Spleen (tissue), 11 donors: ENCODE measurements around the gene FILIP1L. TPM values are rescaled to one million over a fixed set of nuclear protein-coding genes. Genes with fewer than 3 reads are reported as not detected.
"Not testable (repeated sequence)": the region's sequence is repeated elsewhere in the genome, so short reads cannot be mapped to it uniquely, and the experiment has no call there.

Experiments used
- DNase-seq: peaks from one replicate; pipeline ENCODE4 v3.0.0-alpha.2; 2020
- H3K27ac ChIP-seq, 8 donors: fragments of 200-600 bp; sonication (generic) in 7 of 8; 1 replicate in 4 of 8; 2 replicates in 4 of 8; pipeline versions ENCODE4 v1.5.0 to v1.8.0; 2016 to 2021; ENCODE audit warnings: inconsistent platforms in 4 of 8, mild to moderate bottlenecking in 4 of 8, moderate library complexity in 1 of 8
- H3K27me3 ChIP-seq, 7 donors: fragments of 200-600 bp; sonication (generic) in 6 of 7; replicated peaks in 1 of 7; 1 replicate in 4 of 7; 2 replicates in 3 of 7; pipeline versions ENCODE4 v1.5.0 to v1.8.0; 2016 to 2021; ENCODE audit warnings: inconsistent platforms in 3 of 7, mild to moderate bottlenecking in 1 of 7
- H3K36me3 ChIP-seq, 6 donors: fragments of 200-600 bp; sonication (generic) in 5 of 6; 1 replicate in 4 of 6; 2 replicates in 2 of 6; pipeline versions ENCODE4 v1.5.0 to v1.8.0; 2016 to 2021; ENCODE audit warnings: inconsistent platforms in 2 of 6
- H3K4me1 ChIP-seq, 6 donors: fragments of 200-600 bp; sonication (generic) in 5 of 6; 1 replicate in 3 of 6; 2 replicates in 3 of 6; pipeline versions ENCODE4 v1.5.0 to v1.8.0; 2016 to 2021; ENCODE audit warnings: inconsistent platforms in 3 of 6
- H3K4me3 ChIP-seq, 8 donors: fragments of 200-600 bp; sonication (generic) in 7 of 8; 1 replicate in 4 of 8; 2 replicates in 4 of 8; pipeline versions ENCODE4 v1.5.0 to v1.8.0; 2016 to 2021; ENCODE audit warnings: inconsistent platforms in 4 of 8, mild to moderate bottlenecking in 4 of 8, moderate library complexity in 2 of 8
- H3K9me3 ChIP-seq, 8 donors: fragments of 200-600 bp; sonication (generic) in 7 of 8; 1 replicate in 4 of 8; 2 replicates in 4 of 8; pipeline versions ENCODE4 v1.5.0 to v1.8.0; 2016 to 2021; ENCODE audit warnings: inconsistent platforms in 4 of 8
- POLR2A ChIP-seq, 3 donors: fragments of 450-650 bp; IDR thresholded peaks; one replicate each; pipeline ENCODE4 v1.5.1; 2017; ENCODE audit warnings: antibody characterized with exemption in 3 of 3, mild to moderate bottlenecking in 1 of 3
- POLR2AphosphoS5 ChIP-seq, 3 donors: sonication (generic); formaldehyde crosslinking; IDR thresholded peaks; one replicate each; pipeline ENCODE4 v1.5.1; 2017; ENCODE audit warnings: antibody characterized with exemption in 3 of 3
- WGBS, 5 donors: extraction: QIAGEN DNeasy Blood & Tissue Kit in 3 of 5; methylation state at CpG; one replicate each; pipeline versions ENCODE4 v1.1.5 to v1.1.7; 2013 to 2018; 5-methylcytosine and 5-hydroxymethylcytosine counted together
- intact Hi-C: fragments of 100-400 bp; cut with DNase I; formaldehyde crosslinking; loops from one replicate; pipeline ENCODE4 v1.15.0; 2023; ENCODE audit warnings: low total_unique reads
- polyA plus RNA-seq, 3 donors: library from polyadenylated mRNA; stranded (reverse); fragments of 200-250 nt; gene quantifications; one replicate each; pipeline ENCODE4 v1.2.1, GENCODE V29; 2013
- total RNA-seq, 7 donors: library from RNA; depleted of rRNA in 3 of 7; stranded (reverse); fragments of >200 nt in 3 of 7; fragmentation: NEBNext Ultra II Directional in 4 of 7; extraction: Animal tissue kit (Norgen Biotek cat#: 25700) in 4 of 7; gene quantifications; one replicate each; pipeline versions ENCODE4 v1.1.0 to v1.2.1, GENCODE V29; 2016 to 2021
- TF ChIP-seq, protein P1 (sequence below), 11 experiments: fragments of 200-600 bp in 7 of 11; fragments of 450-650 bp in 4 of 11; sonication (generic) in 4 of 11; IDR thresholded peaks in 8 of 11; conservative IDR thresholded peaks in 3 of 11; 1 replicate in 7 of 11; 2 replicates in 4 of 11; pipeline versions ENCODE4 v1.4.0 to v1.8.0; 2016 to 2021; ENCODE audit warnings: antibody characterized with exemption in 11 of 11, inconsistent platforms in 4 of 11, mild to moderate bottlenecking in 1 of 11
- donor health status: healthy with polysubstance abuse.
- donor health status: DM: no; HTN: no; CAD: no; lungs with moderate emphysema.
- donor health status: DM: no; HTN: no; CAD: no.
- donor health status: Bipolar disorder and iron deficiency.
- donor health status: healthy.
- donor health status: DM: no; HTN: no; CAD: no.
- donor health status: DM: yes; HTN: yes; CAD: no.

FILIP1L gene
- total and polyA plus RNA-seq, 10 donors = 11.1 to 47.7 (median 30.9) TPM

DNA sequence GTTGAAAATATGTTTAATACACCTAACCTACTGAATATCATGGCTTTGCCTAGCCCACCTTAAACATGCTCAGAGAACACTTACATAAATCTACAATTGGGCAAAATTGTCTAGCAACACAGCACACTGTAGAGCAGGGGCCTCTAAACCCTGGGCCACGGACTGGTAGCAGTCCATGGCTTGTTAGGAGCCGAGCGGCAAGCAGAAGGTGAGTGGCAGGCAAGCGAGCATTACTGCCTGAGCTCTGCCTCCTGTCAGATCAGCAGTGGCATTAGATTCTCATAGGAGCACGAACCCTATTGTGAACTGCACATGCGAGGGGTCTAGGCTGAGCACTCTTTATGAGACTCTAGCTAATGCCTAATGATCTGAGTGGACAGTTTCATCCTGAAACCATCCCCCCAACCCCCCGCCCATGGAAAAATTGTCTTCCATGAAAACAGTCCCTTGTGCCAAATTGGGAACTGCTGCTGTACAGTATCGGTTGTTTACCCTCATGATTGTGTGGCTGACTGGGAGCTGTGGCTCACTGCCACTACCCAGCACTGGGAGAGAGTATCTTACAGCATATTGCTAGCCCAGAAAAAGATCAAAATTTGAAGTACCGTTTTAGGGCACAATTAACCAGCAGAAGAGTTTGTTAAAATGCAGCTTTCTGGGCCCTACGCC lies 270.6 kb downstream of the FILIP1L start:
- Histone ChIP-seq H3K27me3 (no peaks in the 10 kb centered on the region), H3K27ac (peak overlapping the region in 4 of 8 donors; percentile 27 to 43 (median 40)), H3K36me3 (peaks cover 0 to 4% (median 0%) of the 10 kb centered on the region in 6 donors), H3K4me3 (no peak overlapping the region), H3K4me1 (peaks cover 0 to 35% (median 16%) of the 10 kb centered on the region in 6 donors), H3K9me3 (no peaks in the 10 kb centered on the region)
- intact Hi-C loops = no loop called here
- no peak for TF ChIP-seq POLR2A (IDR thresholded peaks at IDR 0.05)
- TF ChIP-seq, protein P1, sequence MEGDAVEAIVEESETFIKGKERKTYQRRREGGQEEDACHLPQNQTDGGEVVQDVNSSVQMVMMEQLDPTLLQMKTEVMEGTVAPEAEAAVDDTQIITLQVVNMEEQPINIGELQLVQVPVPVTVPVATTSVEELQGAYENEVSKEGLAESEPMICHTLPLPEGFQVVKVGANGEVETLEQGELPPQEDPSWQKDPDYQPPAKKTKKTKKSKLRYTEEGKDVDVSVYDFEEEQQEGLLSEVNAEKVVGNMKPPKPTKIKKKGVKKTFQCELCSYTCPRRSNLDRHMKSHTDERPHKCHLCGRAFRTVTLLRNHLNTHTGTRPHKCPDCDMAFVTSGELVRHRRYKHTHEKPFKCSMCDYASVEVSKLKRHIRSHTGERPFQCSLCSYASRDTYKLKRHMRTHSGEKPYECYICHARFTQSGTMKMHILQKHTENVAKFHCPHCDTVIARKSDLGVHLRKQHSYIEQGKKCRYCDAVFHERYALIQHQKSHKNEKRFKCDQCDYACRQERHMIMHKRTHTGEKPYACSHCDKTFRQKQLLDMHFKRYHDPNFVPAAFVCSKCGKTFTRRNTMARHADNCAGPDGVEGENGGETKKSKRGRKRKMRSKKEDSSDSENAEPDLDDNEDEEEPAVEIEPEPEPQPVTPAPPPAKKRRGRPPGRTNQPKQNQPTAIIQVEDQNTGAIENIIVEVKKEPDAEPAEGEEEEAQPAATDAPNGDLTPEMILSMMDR (IDR thresholded peaks at IDR 0.05 in 8 of 11, conservative IDR thresholded peaks at IDR 0.05 in 3 of 11) = no peak
- no peak for TF ChIP-seq POLR2AphosphoS5 (IDR thresholded peaks at IDR 0.05)
- 61 to 88% (median 85%) methylated on average over 9 to 10 of the region's 10 CpGs for WGBS, 5 donors
- DNase-seq = no peak

DNA sequence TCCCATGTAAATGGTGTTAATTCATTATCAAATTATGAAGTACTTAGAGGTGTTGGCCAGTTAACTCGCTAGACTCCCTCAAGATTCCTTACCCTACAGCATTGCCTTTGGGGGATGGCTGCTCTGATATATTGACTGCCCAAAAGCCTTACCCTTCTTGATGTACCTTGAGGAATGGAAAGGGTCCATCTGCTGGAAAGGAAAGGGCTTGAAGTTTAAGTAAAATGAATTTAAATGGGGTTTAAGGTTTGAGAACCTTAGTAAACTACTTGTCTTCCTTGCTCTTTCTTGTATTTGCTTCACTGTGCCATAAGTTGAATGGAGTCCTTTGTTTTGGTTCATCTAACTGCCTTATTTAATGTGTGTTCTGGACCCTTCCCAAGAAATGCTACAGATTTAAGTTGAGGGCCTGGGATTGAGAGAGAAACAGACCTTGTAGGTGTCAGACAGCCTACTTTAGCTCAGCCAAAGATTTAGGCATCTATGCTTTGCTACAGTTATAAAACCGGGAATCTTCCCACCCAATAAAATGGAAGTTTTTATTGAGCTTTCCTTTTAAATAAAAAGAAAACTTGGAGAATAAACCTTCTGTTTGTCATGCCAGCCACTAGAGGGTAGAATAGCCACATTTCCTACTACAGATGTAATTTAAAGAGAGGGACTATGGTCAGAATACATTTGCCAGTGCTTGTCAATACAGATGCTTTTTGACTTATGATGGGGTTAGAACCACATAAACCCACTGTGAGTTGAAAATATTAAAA lies 271.3 kb downstream of the FILIP1L start:
- 55 to 63% (median 60%) methylated on average over 2 of the region's 2 CpGs for WGBS, 5 donors
- no peaks in the 10 kb centered on the region for H3K9me3 ChIP-seq
- no peaks in the 10 kb centered on the region for H3K27me3 ChIP-seq
- no peak for DNase-seq
- H3K4me1 ChIP-seq = peaks cover 0 to 35% (median 16%) of the 10 kb centered on the region in 6 donors
- no peak overlapping the region for H3K4me3 ChIP-seq
- intact Hi-C loops = no loop called here
- H3K27ac ChIP-seq = peak overlapping the region in 3 of 8 donors; percentile 27 to 41 (median 39)
- TF ChIP-seq POLR2A (IDR thresholded peaks at IDR 0.05) (no peak), POLR2AphosphoS5 (IDR thresholded peaks at IDR 0.05) (no peak)
- TF ChIP-seq, protein P1 (IDR thresholded peaks at IDR 0.05 in 8 of 11, conservative IDR thresholded peaks at IDR 0.05 in 3 of 11) = peak in 9 of 11 experiments; percentile 23 to 59 (median 50)
- H3K36me3 ChIP-seq = peaks cover 0 to 4% (median 0%) of the 10 kb centered on the region in 6 donors

DNA sequence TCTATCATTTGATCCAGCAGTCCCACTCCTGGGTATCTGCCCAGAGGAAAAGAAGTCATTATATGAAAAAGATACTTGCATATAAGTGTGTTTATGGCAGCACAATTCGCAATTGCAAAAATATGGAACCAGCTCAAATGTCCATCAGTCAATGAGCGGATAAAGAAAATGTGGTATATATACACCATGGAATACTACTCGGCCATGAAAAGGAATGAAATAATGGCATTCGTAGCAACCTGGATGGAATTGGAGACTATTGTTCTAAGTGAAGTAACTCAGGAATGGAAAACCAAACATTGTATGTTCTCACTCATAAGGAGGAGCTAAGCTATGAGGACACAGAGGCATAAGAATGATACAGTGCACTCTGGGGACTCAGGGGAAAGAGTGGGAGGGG lies 272.4 kb downstream of the FILIP1L start:
- H3K27ac ChIP-seq, H3K27me3 ChIP-seq, H3K4me3 ChIP-seq, H3K9me3 ChIP-seq, H3K36me3 ChIP-seq, intact Hi-C loops, DNase-seq: not testable (repeated sequence)
- H3K4me1 ChIP-seq = peaks cover 0 to 35% (median 18%) of the 10 kb centered on the region in 6 donors
- WGBS, 5 donors = 95 to 98% (median 97%) methylated on average over 4 of the region's 4 CpGs

DNA sequence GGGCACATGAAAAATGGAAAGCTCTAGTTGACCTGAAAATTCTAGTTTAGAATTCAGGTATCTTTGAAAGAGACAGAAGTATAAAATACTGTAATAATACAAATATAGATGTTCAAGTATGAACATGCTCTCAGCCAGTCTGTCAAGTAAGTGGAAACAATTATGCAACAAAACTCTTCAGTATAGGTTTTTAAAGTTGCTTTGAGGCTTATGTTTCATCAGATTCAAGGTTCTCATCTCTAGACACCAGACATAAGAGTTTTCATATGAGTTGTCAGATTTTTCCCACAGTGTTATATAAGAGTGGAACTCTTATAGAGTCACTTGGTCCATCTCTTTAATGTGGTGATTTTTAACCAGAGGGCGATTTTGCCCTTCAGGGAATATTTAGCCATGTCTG lies 274.7 kb downstream of the FILIP1L start:
- intact Hi-C loops = loop anchor here (10.0 kb wide), 2 partner anchors 225 to 755 kb away; no protein-coding TSS in a partner anchor
- Histone ChIP-seq H3K36me3 (peaks cover 0 to 4% (median 0%) of the 10 kb centered on the region in 6 donors), H3K9me3 (no peaks in the 10 kb centered on the region), H3K4me3 (no peak overlapping the region), H3K27ac (no peak overlapping the region), H3K27me3 (no peaks in the 10 kb centered on the region), H3K4me1 (peaks cover 0 to 20% (median 4%) of the 10 kb centered on the region in 6 donors)
- WGBS, 5 donors = 77 to 86% (median 80%) methylated on average over 1 of the region's 1 CpG
- no peak for DNase-seq
- TF ChIP-seq, protein P1 (IDR thresholded peaks at IDR 0.05 in 8 of 11, conservative IDR thresholded peaks at IDR 0.05 in 3 of 11) = no peak
- TF ChIP-seq POLR2AphosphoS5 (IDR thresholded peaks at IDR 0.05) = no peak
